ENCODE measurements around the gene NRXN2.
A peak's percentile ranks its signal among the peaks of the same experiment; 100 is the strongest.

Gene NRXN2

GRCh38 chr11:64759722-64760719 lies 37.0 kb upstream of the NRXN2 start, which contains the start of gene PYGM:
PYGM (minus strand) TSS chr11:64759974; CDS start chr11:64759898, 76 bp downstream.
- Histone ChIP-seq H3K9ac (peak within 1 kb of the TSS; percentile 51), H3K36me3 (peaks cover 32% of the 10 kb centered on the region), H3K27me3 (no peaks in the 10 kb centered on the region), H3K9me3 (no peaks in the 10 kb centered on the region), H4K20me1 (peaks cover 52% of the 10 kb centered on the region), H3K4me3 (peak within 1 kb of the TSS; percentile 24; the same call in 1 of the 2 replicates), H3K27ac (peak within 1 kb of the TSS; percentile 68), H3K4me1 (peaks cover 84% of the 10 kb centered on the region), H3K4me2 (peak within 1 kb of the TSS; percentile 83)
- TF ChIP-seq Cebpa-rat (IDR thresholded peaks at IDR 0.05): no peak

- H3K4me2 ChIP-seq: peak overlapping the region; percentile 83
- peaks cover 25% of the 10 kb centered on the region for H3K36me3 ChIP-seq
- no peaks in the 10 kb centered on the region for H3K27me3 ChIP-seq
- H3K9me3 ChIP-seq: no peaks in the 10 kb centered on the region
- peak overlapping the region; percentile 47; the same call in 1 of the 2 replicates for H3K9ac ChIP-seq
- no peak for TF ChIP-seq Cebpa-rat (IDR thresholded peaks at IDR 0.05)
- peak overlapping the region; percentile 68 for H3K27ac ChIP-seq
- peaks cover 76% of the 10 kb centered on the region for H3K4me1 ChIP-seq
- no peak overlapping the region for H3K4me3 ChIP-seq
- peaks cover 44% of the 10 kb centered on the region for H4K20me1 ChIP-seq
These were observed 36.2 kb upstream of the NRXN2 start for GRCh38 chr11:64759131-64759721.

GRCh38 chr11:64758330-64759079 lies 35.5 kb upstream of the NRXN2 start:
- H4K20me1 ChIP-seq: peaks cover 37% of the 10 kb centered on the region
- no peak for TF ChIP-seq Cebpa-rat (IDR thresholded peaks at IDR 0.05)
- no peaks in the 10 kb centered on the region for H3K9me3 ChIP-seq
- H3K27me3 ChIP-seq: no peaks in the 10 kb centered on the region
- H3K36me3 ChIP-seq: peaks cover 17% of the 10 kb centered on the region
- H3K4me2 ChIP-seq: peak overlapping the region; percentile 83
- no peak overlapping the region for H3K4me3 ChIP-seq
- H3K4me1 ChIP-seq: peaks cover 69% of the 10 kb centered on the region
- H3K9ac ChIP-seq: no peak overlapping the region
- 0 out of 2 replicates have a peak overlapping the region, but pooled peaks have one; percentile 9 for H3K27ac ChIP-seq

- no peak overlapping the region for H3K9ac ChIP-seq
- peaks cover 10% of the 10 kb centered on the region for H3K36me3 ChIP-seq
- H4K20me1 ChIP-seq: peaks cover 29% of the 10 kb centered on the region
- H3K4me2 ChIP-seq: no peak overlapping the region
- no peaks in the 10 kb centered on the region for H3K9me3 ChIP-seq
- H3K27ac ChIP-seq: peak overlapping the region; percentile 56; the same call in 1 of the 2 replicates
- H3K4me1 ChIP-seq: peaks cover 66% of the 10 kb centered on the region
- no peak for TF ChIP-seq Cebpa-rat (IDR thresholded peaks at IDR 0.05)
- H3K27me3 ChIP-seq: no peaks in the 10 kb centered on the region
- H3K4me3 ChIP-seq: no peak overlapping the region
These were observed 34.7 kb upstream of the NRXN2 start for GRCh38 chr11:64757549-64758329.

- H3K4me3 ChIP-seq: no peak overlapping the region
- no peak overlapping the region for H3K9ac ChIP-seq
- H3K27me3 ChIP-seq: no peaks in the 10 kb centered on the region
- H4K20me1 ChIP-seq: peaks cover 10% of the 10 kb centered on the region
- H3K36me3 ChIP-seq: peaks cover 13% of the 10 kb centered on the region; the same call in 1 of the 2 replicates
- TF ChIP-seq Cebpa-rat (IDR thresholded peaks at IDR 0.05): no peak
- no peaks in the 10 kb centered on the region for H3K9me3 ChIP-seq
- H3K27ac ChIP-seq: peak overlapping the region; percentile 56
- peak overlapping the region; percentile 23 for H3K4me2 ChIP-seq
- peaks cover 66% of the 10 kb centered on the region for H3K4me1 ChIP-seq
These were observed 32.8 kb upstream of the NRXN2 start for GRCh38 chr11:64755681-64756361.

GRCh38 chr11:64754919-64755662 lies 32.1 kb upstream of the NRXN2 start:
- H3K9ac ChIP-seq: no peak overlapping the region
- no peak overlapping the region for H3K4me2 ChIP-seq
- H3K27ac ChIP-seq: peak overlapping the region; percentile 56; the same call in 1 of the 2 replicates
- H3K4me1 ChIP-seq: peaks cover 66% of the 10 kb centered on the region
- H3K27me3 ChIP-seq: no peaks in the 10 kb centered on the region
- no peak for TF ChIP-seq Cebpa-rat (IDR thresholded peaks at IDR 0.05)
- H4K20me1 ChIP-seq: peaks cover 3% of the 10 kb centered on the region
- H3K36me3 ChIP-seq: peaks cover 13% of the 10 kb centered on the region; the same call in 1 of the 2 replicates
- H3K9me3 ChIP-seq: no peaks in the 10 kb centered on the region
- no peak overlapping the region for H3K4me3 ChIP-seq

DNA sequence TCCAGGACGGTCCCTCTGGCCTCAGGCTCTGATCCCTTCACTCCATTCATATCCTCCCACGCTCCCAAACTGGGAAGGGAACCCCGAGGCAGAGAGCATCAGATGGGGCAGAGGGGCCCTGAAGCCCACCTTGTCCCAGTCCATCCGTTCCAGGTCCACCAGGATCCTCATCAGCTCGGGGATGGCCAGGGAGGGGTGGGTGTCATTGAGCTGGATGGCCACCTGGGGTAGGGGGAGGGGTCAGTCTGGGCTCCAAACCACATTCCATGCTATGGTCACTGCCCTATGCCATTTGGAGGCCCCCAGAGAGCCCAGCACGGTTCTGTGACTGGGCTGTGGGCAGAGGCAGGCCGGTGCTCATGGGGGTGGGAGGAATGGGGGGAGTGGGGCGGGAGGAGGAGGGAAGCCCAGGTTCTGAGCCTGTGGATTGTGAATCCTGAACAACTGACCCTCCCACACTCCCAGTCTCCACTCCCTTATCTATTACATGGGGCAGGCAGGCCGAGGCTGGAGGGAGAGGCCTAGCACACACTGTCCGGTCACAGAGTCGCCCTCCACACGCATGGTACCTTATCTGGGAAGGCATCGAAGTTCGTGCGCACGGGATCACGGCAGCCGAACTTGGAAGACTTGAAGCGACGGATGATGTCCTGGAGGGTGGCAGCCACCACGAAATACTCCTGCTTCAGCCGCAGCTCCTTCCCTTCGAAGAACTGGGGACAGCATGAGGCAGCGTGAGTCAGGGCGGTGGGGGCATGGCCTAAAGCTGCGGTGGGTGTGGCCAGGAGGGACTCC lies 31.3 kb upstream of the NRXN2 start:
- no peak for TF ChIP-seq Cebpa-rat (IDR thresholded peaks at IDR 0.05)
- Histone ChIP-seq H3K27me3 (no peaks in the 10 kb centered on the region), H3K9me3 (no peaks in the 10 kb centered on the region), H3K4me2 (no peak overlapping the region), H3K4me1 (peaks cover 59% of the 10 kb centered on the region), H3K27ac (0 out of 2 replicates have a peak overlapping the region, but pooled peaks have one; percentile 26), H3K36me3 (peaks cover 13% of the 10 kb centered on the region; the same call in 1 of the 2 replicates), H3K9ac (no peak overlapping the region), H3K4me3 (no peak overlapping the region), H4K20me1 (no peaks in the 10 kb centered on the region)
